ENCODE results near the gene ARAP2.
A peak's percentile ranks its signal among the peaks of the same experiment; 100 is the strongest.

ARAP2 gene

DNA sequence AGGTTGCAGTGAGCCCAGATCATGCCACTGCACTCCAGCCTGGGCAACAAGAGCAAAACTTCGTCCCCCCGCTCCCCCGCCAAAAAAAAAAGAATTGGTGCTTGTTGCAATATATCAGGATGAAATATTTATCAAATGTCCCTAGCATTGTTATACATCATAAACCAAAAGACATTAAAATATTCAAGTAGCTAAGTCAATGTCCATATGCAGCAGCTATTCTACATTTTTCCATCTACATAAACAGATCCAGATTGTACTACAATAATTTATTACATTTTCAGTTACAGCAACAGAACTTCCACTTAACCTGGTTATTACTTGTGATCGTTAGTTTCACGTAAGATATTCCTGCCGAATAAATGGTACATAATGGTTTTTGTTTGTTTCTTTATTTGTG, 64.1 kb downstream of the ARAP2 start:
- DNase-seq: no peak

DNA sequence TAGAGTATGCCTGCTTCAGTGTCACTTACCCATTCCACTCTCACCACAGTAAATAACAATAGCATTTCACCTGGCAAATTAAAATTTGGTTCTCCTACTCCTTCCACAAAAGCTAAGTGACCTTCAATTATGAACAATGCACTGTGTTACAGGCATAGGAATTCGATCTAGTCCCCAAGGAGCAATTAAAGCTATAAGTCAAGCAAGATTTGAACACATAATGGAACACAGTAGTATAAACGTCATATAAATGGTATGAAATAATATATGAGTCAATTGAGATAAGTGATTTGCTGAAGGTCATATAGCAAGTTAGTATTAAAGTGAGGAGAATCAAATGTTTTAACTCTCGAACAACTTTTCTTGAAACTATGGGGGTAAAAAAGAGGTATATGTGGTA, 65.8 kb downstream of the ARAP2 start:
- no peak for DNase-seq

DNA sequence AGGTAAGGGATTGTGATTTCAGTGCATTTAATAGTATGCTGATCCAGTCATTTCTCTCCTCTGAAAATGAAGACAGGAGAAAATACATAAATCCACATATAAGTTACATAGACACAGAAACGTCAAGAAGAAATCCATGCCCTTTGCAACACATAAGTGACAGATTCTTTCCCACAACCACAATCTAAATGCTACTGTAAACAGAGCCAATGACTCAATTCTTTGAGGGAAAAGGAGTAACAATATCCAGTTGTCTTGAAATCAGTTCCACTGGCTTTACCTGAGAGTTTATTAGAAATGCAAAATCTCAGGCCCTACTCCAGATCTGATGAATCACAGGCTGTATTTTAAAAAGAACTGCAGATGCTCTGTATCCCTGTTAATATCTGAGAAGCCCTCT, 66.4 kb downstream of the ARAP2 start:
- DNase-seq: no peak

- DNase-seq: no peak
Measured at GRCh38 chr4:36174570-36174969, 69.7 kb downstream of the ARAP2 start.

- no peak for DNase-seq
Measured at GRCh38 chr4:36173905-36174304, 70.4 kb downstream of the ARAP2 start.

- no peak for DNase-seq
Measured at GRCh38 chr4:36172656-36173055, 71.7 kb downstream of the ARAP2 start.

DNA sequence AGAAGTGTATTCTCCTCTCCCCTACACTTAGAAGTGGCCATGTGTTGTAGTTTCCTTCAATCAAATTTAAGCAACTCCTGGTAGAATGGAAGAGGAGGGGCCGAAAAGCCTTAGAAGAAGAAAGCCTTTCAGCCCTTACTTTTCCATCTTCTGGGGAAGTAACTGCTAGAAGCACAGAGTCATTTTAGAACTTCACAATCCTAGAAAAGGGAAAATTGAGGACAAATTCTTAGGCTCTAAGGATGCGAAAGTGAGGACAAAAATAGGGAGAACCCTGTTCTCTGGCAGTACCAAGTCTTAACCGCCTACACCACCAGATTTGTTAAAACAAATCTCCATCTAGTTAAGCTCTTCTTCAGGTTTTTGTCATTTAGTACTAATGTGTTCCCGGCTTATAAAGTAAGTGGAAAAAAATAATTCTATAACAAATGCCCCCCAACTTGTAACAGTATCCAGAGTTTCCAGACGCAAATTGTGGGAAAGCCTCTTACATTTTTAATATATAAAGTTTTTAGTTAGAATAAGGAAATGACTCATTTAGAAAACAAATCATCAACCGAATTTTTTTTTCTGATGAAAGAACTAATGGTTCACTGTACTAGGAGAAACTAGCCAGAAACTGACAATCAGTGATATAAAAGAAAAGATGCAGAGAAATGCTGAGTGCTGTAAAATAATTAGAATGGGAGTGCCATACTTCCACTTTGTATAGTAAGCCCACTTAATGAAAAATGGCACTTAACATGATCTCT, 76.0 kb downstream of the ARAP2 start:
- DNase-seq: no peak

DNA sequence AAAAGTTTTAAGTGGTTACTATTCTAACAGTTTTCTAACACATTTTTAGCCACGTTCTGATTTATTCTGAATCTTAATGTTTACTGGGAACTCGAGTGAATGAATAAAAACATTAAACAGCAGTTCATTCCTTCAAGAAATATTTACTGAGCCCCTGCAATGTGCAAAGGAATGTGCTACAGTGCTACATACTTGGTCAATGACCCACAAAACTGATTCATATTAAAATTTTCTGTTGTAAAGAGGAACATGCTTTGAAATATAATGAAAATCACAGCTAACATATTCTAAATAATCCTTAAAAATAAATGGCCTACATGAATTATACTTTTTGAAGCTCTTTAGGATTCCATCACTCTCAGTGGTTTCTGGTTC, 78.7 kb downstream of the ARAP2 start:
- no peak for DNase-seq

- no peak for DNase-seq
Measured at GRCh38 chr4:36164900-36165630, 79.2 kb downstream of the ARAP2 start.

DNA sequence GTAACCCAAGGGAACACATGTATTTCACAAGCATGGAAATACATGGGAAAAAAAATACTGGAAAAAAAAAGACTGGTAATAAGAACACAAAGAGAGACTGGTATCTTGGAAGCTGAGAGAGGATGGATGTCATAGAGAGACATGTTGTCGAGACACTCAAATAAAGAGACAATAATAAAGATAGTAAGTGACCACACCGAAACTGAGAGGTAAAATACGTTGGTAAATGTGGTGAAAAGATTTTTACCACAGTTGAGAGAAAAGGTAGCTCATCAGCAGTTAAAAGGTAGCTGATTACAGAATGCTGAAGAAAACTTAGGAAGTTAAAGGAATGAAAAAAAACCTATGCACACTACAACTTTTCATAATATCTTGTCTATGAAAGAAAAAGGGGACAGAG, 81.1 kb downstream of the ARAP2 start:
- DNase-seq: no peak

DNA sequence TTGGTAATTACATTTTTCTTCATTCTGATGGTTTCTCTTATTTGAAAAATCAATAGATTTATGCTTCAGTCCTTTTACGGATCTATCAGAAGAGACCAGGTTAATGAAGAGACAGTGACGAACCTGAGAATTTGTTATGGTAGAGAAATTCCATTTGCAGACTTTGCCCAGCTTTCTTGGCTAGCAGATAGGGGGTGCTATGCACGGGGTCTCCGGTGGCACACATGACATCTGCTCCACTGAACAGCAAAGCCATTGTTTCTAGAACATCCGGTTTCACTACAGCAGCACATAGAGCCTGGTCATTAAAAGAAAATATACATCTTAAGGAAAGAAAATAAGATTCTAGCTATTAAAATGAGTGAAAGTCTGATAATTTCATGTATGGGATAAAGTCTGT, 85.1 kb downstream of the ARAP2 start:
- no peak for DNase-seq

DNA sequence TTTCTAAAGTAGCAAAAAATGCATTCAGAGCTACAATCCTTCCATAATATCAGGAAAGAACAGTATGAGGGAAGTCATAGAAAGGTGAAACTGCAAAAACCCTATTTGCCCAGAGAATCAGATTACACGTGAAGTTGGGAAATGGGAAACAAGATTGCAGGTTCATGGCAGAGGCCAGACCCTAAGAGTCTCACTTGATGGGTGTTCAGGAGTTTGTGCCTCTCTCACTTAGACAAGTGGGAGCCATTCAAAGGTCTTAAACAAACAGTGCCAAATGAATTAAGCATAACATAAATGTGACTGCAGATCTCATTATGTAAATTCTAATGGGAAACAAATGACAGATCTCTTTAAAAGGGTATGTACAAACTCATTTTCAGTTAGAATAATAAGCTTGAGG, 91.6 kb downstream of the ARAP2 start:
- no peak for DNase-seq

GRCh38 chr4:36142504-36142903, 101.8 kb downstream of the ARAP2 start:
- DNase-seq: peak in 1 of 2 donors; percentile 20

GRCh38 chr4:36141186-36141585, 103.1 kb downstream of the ARAP2 start:
- DNase-seq: no peak

- DNase-seq: no peak
Measured at GRCh38 chr4:36140421-36140820, 103.9 kb downstream of the ARAP2 start.

- no peak for DNase-seq
Measured at GRCh38 chr4:36138220-36138619, 106.1 kb downstream of the ARAP2 start.

- no peak for DNase-seq
Measured at GRCh38 chr4:36137336-36137735, 107.0 kb downstream of the ARAP2 start.

DNA sequence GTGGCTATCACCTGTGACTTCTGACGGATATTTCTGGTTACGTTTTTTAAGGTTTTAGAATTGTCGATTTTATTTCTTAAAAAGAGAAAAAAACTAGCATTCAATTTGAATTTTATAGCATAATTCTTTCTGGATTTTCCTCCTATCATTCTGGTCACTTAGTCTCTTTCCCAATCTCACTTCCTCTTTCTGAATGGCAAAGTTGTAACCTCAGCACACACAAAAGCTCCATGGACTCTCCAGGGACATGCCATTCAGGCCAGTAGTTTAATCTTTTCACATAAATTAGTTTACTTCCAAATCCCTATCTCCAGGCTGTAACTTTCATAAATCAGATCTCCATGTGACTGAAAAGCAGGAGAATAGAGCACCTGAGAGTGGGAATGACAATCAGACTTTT, 110.7 kb downstream of the ARAP2 start:
- peak; percentile 32 to 66 for DNase-seq

DNA sequence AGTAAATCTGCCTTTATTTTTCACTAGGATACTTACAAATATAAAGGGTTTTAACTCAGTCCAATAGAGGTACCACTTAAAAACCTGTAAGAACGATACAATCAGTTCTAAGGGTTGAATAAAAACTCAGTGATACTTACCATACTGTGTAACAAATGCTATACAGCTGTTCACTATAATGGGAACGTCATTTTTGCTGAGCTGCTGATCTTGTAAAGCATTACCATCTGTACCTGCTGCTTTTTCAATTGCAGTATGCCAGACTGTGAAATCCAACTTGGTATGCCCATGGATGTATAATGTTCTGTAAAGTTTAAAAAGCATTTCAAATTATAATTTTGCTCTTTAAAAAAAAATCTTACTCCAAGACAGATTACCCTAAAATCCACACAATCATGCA, 111.2 kb downstream of the ARAP2 start:
- no peak for DNase-seq

- DNase-seq: no peak
Measured at GRCh38 chr4:36130641-36131040, 113.7 kb downstream of the ARAP2 start.

DNA sequence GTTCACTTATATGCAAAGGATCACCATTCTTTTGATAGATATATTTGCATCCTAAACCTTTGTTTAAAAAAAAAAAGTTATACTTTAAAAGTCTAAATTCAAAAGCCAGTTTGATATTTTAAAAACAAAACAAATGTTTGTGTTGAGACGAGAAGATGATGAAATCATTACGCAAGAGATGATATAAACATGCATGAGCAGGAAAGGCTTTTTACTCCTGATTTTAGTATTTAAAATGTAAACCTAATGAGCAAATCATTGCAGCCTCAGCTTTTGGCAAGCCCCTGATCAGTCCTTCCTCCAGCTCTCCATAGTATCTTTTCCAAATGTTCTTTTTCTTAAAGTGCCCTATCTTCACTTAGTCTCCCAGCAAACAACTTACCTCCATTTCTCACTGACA, 115.6 kb downstream of the ARAP2 start:
- DNase-seq: peak in 1 of 2 donors; percentile 23

GRCh38 chr4:36123906-36124305, 120.4 kb downstream of the ARAP2 start:
- peak in 1 of 2 donors; percentile 76 for DNase-seq

- DNase-seq: no peak
Measured at GRCh38 chr4:36115312-36115711, 129.0 kb downstream of the ARAP2 start.

GRCh38 chr4:36111172-36111571, 133.1 kb downstream of the ARAP2 start:
- DNase-seq: no peak

All from inflammatory macrophage (primary cell).